ENCODE data around the gene ALAS1.

GRCh38 chr3:52200981-52201679, 3.2 kb downstream of the ALAS1 start:
- TF ChIP-seq CTCF (IDR thresholded peaks at IDR 0.05) = no peak
- TF ChIP-seq POLR2AphosphoS5 (IDR thresholded peaks at IDR 0.05) = no peak
- no peak for TF ChIP-seq EP300 (IDR thresholded peaks at IDR 0.05)
- no peak for TF ChIP-seq POLR2A (IDR thresholded peaks at IDR 0.05)
